Spleen (tissue), 7 donors: Measurements from ENCODE around the gene LRRC59.

Experiments used
- POLR2A ChIP-seq, 3 donors: fragments of 450-650 bp; IDR thresholded peaks; one replicate each; pipeline ENCODE4 v1.5.1; 2017; ENCODE audit warnings: antibody characterized with exemption in 3 of 3, mild to moderate bottlenecking in 1 of 3
- TF ChIP-seq, protein P1 (sequence below), 11 experiments: fragments of 200-600 bp in 7 of 11; fragments of 450-650 bp in 4 of 11; sonication (generic) in 4 of 11; IDR thresholded peaks in 8 of 11; conservative IDR thresholded peaks in 3 of 11; 1 replicate in 7 of 11; 2 replicates in 4 of 11; pipeline versions ENCODE4 v1.4.0 to v1.8.0; 2016 to 2021; ENCODE audit warnings: antibody characterized with exemption in 11 of 11, inconsistent platforms in 4 of 11, mild to moderate bottlenecking in 1 of 11
- donor health status: DM: no; HTN: no; CAD: no; lungs with moderate emphysema.
- donor health status: DM: no; HTN: no; CAD: no.
- donor health status: DM: no; HTN: no; CAD: no.

DNA sequence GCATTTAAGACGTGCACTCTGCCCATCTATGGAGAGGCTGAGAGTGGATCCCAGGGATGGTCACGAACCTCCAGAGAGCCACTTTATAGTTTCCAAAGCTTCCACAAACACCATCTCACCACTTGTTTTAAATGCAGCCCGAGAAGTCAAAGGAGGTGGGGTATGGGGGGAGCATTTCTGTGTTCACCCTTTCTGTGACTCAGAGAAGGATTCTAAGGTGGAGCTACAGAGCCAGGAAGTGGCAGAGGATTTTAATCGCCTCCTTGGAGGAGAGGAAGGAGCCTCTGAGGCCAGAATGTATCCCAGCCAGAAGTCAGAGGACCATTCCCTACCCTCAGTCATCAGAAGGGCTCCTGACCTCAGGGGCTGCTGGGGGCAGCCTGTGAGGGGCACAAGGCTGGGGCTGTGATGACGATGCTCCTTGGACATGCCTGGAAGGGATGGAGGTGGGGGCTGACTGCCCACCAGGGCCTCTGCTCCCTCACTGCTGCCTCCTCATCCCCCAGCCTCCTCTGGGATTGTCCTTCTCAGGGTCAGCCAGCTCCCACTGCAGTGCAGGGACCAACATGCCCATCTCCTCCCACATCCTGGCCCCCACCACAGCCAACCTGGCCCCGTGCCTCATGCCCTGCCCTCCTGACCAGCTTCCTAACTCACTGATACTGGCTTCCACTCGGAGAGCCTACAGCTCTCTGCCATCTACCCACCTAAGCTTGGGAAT, 48.6 kb downstream of the LRRC59 start:
- no peak for TF ChIP-seq POLR2A (IDR thresholded peaks at IDR 0.05)
- TF ChIP-seq, protein P1, sequence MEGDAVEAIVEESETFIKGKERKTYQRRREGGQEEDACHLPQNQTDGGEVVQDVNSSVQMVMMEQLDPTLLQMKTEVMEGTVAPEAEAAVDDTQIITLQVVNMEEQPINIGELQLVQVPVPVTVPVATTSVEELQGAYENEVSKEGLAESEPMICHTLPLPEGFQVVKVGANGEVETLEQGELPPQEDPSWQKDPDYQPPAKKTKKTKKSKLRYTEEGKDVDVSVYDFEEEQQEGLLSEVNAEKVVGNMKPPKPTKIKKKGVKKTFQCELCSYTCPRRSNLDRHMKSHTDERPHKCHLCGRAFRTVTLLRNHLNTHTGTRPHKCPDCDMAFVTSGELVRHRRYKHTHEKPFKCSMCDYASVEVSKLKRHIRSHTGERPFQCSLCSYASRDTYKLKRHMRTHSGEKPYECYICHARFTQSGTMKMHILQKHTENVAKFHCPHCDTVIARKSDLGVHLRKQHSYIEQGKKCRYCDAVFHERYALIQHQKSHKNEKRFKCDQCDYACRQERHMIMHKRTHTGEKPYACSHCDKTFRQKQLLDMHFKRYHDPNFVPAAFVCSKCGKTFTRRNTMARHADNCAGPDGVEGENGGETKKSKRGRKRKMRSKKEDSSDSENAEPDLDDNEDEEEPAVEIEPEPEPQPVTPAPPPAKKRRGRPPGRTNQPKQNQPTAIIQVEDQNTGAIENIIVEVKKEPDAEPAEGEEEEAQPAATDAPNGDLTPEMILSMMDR (IDR thresholded peaks at IDR 0.05 in 8 of 11, conservative IDR thresholded peaks at IDR 0.05 in 3 of 11), result no peak
